Muscle of back (tissue), 11 donors: ENCODE data around the gene IGF2BP1. TPM values are rescaled to one million over a fixed set of nuclear protein-coding genes. Genes with fewer than 3 reads are reported as not detected.
"Not testable (repeated sequence)": the region's sequence is repeated elsewhere in the genome, so short reads cannot be mapped to it uniquely, and the experiment has no call there.

ENCODE experiments used
- DNase-seq, 3 donors: peaks; one replicate each; pipeline versions ENCODE4 v3.0.0 to v3.0.0-alpha.2; 2013
- polyA plus RNA-seq, 10 donors: library from polyadenylated mRNA; unstranded; fragments of 120-200 nt; gene quantifications; one replicate each; pipeline ENCODE4 v1.2.1, GENCODE V29; 2013; ENCODE audit not compliant: insufficient read length in 10 of 10

Gene IGF2BP1
- polyA plus RNA-seq, 10 donors, result 5.2 to 17.7 (median 12.3) TPM

DNA sequence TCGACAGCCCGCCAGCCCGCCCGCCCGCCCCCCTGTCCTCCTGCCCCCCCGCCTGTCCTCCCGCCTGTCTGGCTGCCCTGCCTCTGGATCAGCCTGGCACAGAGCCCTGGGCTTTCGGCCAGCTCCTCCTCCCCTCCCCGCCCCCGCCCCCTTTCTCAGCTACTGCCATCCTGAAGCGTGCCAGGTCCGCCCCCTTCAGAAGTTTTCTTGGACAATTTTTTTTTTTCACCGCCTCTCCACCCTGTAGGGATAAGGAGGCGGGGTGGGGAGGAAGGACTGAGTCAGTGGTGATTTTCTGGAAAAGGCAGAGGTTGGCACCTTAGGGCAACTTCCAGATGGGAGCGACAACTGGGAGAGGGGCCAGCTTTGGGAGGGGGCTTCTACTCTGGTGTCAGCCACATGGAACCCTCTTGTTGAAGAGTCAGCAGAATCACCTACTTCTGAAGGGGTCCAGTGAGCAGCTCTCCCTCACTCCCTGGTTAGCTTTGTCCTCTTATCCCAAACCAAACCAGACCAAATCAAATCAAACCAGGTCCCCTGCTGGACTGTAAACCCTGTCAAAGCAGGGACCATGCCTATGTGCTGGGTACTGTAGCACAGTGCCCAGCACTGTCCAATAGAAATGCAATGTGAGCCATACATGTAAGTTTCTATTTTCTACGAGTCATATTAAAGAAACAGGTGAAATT lies 19.7 kb downstream of the IGF2BP1 start:
- DNase-seq, result peak; percentile 48 to 63 (median 60)

DNA sequence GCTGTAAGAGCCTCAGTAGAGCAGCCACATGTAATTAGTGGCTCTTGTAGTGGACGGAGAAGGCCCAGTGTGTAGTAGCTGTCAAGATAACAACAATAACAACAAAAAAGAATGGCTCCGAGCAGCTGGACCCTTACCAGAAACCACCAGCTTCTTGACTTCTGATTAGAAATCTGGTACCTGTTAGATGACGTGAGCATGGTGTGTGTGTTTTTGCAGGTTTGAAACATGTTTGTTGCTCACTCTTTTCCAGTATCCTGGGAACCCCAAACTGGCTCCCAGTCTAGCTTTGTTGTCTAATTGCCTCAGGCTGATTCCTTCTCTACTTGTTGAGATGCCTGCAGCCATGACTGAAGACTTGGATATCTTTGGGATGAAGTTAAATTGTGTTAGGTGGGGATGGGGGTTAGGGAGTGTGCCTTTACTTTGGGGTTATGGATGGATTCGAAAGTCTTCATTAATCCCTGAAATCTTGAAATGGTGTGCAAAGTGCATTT lies 21.0 kb downstream of the IGF2BP1 start:
- no peak for DNase-seq

- DNase-seq, result no peak
Observed at GRCh38 chr17:49018748-49019147, 21.6 kb downstream of the IGF2BP1 start.

GRCh38 chr17:49020609-49021008 lies 23.4 kb downstream of the IGF2BP1 start:
- DNase-seq, result no peak

- DNase-seq, result peak in 1 of 3 donors; percentile 71
Observed at GRCh38 chr17:49021095-49021767, 24.0 kb downstream of the IGF2BP1 start.

DNA sequence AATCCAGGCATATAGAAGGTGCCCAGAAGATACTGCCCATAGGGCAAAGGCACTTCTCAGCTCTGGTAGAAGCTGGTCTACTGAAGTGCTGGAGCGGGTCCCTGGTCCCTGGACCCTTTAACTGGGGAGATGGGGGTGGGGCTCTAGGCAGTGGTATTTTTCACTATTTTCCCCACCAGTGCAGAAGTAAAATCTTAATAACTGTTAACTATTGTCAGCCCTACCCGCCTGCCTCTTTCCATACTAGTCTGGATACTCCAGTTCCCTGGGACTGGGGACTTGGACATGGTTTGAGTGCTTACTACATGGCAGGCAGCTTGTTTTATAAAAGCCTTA lies 24.6 kb downstream of the IGF2BP1 start:
- DNase-seq, result no peak

DNA sequence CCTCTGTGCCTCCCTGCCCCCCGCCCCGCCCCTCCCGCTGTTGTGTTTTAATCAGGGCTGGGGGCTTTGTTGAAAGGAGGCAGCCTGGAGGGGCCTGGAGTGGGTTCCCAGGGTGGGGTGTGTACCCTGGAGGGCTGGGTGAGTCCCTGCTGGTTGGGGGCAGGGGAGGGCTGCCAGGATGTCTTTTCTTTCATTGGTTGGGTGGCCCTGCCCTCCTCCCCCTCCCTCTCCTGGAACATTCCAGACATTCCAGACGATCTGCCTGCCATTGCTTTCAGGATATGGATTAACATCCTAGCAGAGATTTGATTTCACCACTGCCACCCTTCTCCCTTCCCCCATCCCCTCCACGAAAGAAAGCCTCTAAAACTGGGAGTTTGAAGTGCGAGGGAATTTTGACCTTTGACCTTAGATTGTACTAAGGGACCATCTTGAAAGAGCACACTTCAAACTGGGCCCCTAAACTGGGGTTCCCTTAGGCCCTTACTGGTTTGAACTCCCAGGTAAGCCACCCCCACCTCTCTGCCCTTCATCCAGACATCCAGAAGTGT lies 25.3 kb downstream of the IGF2BP1 start:
- peak in 2 of 3 donors; percentile 31 to 81 for DNase-seq

DNA sequence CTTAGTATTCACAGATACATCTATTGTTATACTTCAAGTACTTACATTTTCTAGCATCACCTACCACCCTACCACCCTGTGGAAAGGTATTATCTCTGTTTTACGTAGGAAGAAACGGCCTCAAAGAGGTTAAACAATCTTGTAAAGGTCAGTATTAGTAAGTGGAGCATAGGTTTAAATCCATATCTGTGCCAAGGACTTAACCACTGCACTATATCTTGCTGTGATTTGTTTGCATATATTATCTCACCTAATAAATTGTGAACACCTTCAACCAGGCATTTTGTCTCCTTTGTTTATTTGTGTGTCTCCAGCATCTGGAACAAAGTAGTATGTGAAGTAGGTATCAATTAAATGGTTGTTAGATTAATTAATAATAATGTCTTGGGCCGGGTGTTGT lies 27.3 kb downstream of the IGF2BP1 start:
- no peak for DNase-seq

- DNase-seq, result not testable (repeated sequence)
Observed at GRCh38 chr17:49026447-49026846, 29.3 kb downstream of the IGF2BP1 start.

DNA sequence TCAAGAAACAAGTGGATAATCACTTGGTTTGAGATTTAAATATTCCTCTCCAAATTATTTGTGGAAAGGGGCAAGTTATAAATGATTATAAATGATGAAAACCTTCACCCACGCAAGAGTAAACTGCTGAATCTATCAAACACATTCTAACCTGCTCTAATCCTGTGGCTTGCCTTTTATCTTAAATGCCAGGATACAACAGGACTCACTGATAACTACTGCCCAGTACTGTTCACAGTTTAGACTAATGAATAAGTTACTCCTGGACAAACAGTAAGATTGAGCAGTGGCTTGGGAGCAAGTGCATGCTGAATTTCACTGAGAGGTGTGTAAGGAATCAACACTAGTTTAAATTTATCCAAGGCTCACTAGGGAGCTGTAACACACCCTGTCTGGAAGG lies 31.1 kb downstream of the IGF2BP1 start:
- DNase-seq, result no peak

DNA sequence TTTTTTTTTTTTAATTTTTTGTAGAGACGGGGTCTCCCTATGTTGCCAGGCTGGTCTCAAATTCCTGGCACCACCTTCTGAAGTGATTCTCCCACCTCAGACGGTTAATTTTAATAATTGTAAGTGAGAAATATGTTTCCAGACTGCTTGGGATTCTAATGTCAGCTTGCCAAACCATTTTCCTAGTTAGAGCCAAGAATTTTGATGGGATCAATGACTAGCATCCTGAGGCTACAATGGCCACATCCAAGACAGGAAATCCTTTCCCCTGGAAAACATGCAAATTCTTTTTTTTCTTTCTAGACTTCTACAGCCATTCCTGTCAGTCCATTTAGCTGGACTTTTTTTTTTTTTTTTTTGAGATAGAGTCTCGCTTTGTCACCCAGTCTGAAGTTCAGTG lies 32.6 kb downstream of the IGF2BP1 start:
- peak in 1 of 3 donors; percentile 17 for DNase-seq

DNA sequence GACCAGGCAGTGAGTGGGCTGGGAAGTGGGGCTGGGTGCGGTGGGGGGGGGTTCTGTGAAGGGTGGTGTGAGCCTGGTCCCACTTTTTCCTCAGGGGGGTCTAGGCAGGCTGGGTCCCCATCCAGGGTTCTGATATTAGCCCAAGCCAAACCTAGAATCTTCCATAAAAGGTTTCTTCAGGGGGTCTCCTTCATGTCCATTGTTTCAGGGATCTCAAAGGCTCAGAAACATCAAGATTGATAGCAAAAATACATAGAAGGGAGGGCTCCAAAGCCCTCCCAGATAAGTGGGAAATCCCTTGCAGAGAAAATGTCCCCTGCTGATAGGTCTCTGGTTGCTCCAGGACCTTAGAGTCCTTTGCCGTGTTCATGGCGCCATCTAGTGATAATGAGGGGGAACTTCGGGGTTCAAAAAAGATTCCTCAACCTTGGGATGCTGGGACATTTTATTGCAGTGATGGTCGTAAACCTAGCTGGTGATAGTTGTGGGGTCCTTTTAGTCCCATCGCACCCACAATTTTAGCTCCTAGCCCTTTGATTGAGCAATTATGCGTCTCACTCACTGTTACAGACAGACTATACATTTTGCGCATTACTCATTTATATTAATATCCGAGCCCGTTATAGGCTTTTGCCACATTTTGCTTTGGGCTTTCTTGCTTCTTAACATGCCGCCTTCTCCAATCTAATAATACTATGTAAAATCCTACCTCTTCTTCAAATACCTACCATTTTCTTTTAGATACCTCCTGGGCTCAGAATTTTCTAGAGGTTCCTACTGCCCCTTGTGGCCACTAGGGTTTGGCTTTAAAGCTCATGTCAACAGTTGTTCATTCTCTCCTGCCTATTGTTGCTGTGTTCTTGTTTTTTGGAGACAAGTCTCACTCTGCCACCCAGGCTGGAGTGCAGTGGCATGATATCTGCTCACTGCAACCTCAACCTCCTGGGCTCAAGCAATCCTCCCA lies 35.1 kb downstream of the IGF2BP1 start:
- DNase-seq, result peak; percentile 78 to 85 (median 79)

DNA sequence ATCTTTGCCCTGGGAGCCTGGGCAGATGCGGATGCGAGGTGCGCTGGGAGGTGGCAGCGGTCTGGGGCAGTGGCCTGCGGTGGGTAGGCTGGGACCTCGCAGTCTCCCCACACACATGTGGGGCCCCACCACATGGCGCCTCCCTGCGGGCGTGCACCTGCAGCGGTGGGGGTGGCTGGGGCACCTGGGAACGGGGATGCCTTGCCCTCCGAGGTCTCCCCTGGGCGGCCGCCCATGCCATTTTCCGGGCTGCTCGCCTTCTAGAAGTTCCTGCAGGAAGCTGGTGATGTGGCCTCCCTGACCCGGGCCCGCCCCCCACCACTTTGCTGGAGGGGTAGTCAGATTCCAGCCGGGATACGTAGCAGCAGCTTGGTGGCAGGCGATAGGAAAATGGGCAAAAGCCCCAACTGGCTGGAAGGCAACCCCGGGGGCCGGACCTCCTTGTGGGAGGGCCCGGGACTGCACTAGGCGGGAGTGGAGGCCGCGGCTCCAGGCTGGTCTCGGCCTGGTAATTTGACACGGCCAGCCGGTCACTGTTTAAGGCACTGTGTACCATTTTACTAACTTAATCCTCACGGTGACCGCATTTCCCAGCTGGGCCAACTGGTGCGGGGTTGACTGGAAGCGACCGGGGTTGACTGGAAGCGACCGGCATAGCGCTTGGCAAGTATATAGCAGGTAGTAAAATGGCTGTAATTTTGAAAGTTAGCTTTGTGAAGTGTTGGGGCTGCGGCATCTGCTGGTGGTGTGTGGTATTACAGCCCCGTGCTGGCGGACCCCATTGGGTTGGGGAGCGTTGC lies 38.5 kb downstream of the IGF2BP1 start:
- peak in 2 of 3 donors; percentile 33 to 82 for DNase-seq

DNA sequence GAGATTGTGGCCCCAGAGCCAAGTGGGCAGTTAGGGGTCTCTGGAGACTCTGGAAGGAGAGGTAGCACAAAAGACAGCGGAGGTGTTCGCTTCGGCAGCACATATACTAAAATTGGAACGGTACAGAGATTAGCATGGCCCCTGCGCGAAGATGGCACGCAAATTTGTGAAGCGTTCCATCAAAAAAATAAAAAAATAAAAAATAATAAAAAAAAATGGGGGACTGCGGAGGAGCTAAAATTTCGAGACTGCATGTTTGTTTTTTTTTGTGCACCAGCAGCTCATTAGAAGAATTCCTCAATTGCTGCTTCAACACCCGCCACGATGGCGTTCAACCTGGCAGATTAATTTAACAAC lies 39.1 kb downstream of the IGF2BP1 start:
- no peak for DNase-seq

DNA sequence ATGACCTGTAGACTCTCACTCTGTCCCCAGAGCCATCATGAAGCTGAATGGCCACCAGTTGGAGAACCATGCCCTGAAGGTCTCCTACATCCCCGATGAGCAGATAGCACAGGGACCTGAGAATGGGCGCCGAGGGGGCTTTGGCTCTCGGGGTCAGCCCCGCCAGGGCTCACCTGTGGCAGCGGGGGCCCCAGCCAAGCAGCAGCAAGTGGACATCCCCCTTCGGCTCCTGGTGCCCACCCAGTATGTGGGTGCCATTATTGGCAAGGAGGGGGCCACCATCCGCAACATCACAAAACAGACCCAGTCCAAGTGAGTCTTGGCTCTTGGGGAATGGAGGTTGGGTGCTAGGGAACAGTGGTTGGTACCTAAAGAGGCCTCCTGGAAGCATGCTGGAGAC lies 41.0 kb downstream of the IGF2BP1 start:
- no peak for DNase-seq

DNA sequence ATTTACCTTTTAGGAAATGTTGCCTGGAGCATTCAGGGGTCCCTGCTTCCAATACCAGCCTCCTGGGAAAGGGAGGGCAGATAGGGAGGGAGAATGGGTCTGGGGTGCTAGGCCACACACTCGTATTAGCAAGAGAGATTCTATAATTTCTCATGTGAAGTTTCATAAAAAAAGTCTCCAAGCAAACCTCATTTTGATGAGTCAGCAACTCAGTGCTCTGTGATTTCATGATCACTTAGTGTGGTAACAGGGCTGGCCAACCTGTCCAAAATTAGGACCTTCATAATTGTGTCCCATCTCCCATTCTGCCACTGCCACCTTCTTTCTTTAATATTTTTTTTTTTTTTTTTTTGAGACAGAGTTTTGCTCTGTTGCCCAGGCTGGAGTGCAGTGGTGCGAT lies 41.4 kb downstream of the IGF2BP1 start:
- no peak for DNase-seq

- not testable (repeated sequence) for DNase-seq
Observed at GRCh38 chr17:49039518-49039917, 42.3 kb downstream of the IGF2BP1 start.

GRCh38 chr17:49041527-49041926 lies 44.3 kb downstream of the IGF2BP1 start:
- DNase-seq, result no peak

- DNase-seq, result no peak
Observed at GRCh38 chr17:49045376-49045775, 48.2 kb downstream of the IGF2BP1 start.

DNA sequence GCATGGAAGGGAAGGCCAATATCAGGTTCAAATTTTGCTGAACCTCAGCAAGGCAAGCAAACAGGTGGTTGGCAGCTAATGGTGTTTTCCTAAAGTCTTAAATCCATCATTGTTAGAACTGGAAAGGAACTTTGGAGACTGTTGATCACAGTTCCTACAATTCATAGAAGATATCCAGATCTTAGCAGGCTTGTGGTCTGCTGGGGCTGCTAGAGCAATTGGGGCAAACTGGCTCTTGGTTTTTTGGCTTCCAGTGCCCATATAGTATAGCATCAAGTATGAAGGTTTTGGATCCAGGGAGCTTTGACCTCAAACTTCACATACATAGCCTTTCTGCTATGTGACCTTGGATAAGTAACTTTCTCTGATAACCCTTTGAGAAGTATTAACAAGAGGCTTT lies 49.7 kb downstream of the IGF2BP1 start:
- DNase-seq, result no peak

DNA sequence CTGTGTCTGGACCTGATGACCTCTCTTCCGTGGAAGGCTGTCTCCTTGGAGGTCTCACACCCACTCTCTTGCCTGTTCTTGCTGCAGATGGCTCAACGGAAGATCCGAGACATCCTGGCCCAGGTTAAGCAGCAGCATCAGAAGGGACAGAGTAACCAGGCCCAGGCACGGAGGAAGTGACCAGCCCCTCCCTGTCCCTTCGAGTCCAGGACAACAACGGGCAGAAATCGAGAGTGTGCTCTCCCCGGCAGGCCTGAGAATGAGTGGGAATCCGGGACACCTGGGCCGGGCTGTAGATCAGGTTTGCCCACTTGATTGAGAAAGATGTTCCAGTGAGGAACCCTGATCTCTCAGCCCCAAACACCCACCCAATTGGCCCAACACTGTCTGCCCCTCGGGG lies 52.1 kb downstream of the IGF2BP1 start:
- DNase-seq, result no peak
